Liver (tissue), 3 donors: Measurements from ENCODE around the gene CHST13.

Experiments used
- ATF3 ChIP-seq: IDR thresholded peaks from 2 replicates; pipeline ENCODE4 v1.6.1; 2016; ENCODE audit warnings: antibody characterized with exemption
- CTCF ChIP-seq: fragments of 150-350 bp; IDR thresholded peaks from 2 replicates; pipeline ENCODE4 v1.5.1; 2017; ENCODE audit warnings: improper control_type of control experiment, low read depth, low read length; ENCODE audit not compliant: missing input control
- FOXA1 ChIP-seq: IDR thresholded peaks from 2 replicates; pipeline ENCODE4 v1.6.1; 2016; ENCODE audit warnings: antibody characterized with exemption
- GABPA ChIP-seq, 2 donors: IDR thresholded peaks in 1 of 2; conservative IDR thresholded peaks in 1 of 2; 2 replicates each; pipeline ENCODE4 v1.6.1; 2016; ENCODE audit warnings: antibody characterized with exemption in 2 of 2, mild to moderate bottlenecking in 1 of 2, moderate library complexity in 1 of 2
- JUND ChIP-seq, 2 donors: IDR thresholded peaks; 2 replicates each; pipeline ENCODE4 v1.6.1; 2016; ENCODE audit warnings: antibody characterized with exemption in 2 of 2
- MAX ChIP-seq: IDR thresholded peaks from 2 replicates; pipeline ENCODE4 v1.6.1; 2016; ENCODE audit warnings: antibody characterized with exemption
- NR2F2 ChIP-seq: IDR thresholded peaks from 2 replicates; pipeline ENCODE4 v1.6.1; 2016; ENCODE audit warnings: antibody characterized with exemption
- RAD21 ChIP-seq, 2 donors: IDR thresholded peaks; 2 replicates each; pipeline ENCODE4 v1.6.1; 2016; ENCODE audit warnings: antibody characterized with exemption in 2 of 2, mild to moderate bottlenecking in 2 of 2
- REST ChIP-seq: IDR thresholded peaks from 2 replicates; pipeline ENCODE4 v1.6.1; 2016; ENCODE audit warnings: antibody characterized with exemption, mild to moderate bottlenecking
- RXRA ChIP-seq, 2 donors: IDR thresholded peaks; 2 replicates each; pipeline ENCODE4 v1.6.1; 2017 to 2018; ENCODE audit warnings: antibody characterized with exemption in 2 of 2, mild to moderate bottlenecking in 1 of 2
- SP1 ChIP-seq: IDR thresholded peaks from 2 replicates; pipeline ENCODE4 v1.6.1; 2018; ENCODE audit warnings: antibody characterized with exemption, mild to moderate bottlenecking
- TAF1 ChIP-seq: conservative IDR thresholded peaks from 2 replicates; pipeline ENCODE4 v1.6.1; 2016; ENCODE audit warnings: antibody characterized with exemption, mild to moderate bottlenecking
- YY1 ChIP-seq: IDR thresholded peaks from 2 replicates; pipeline ENCODE4 v1.6.1; 2016; ENCODE audit warnings: antibody characterized with exemption, mild to moderate bottlenecking
- ZBTB33 ChIP-seq: IDR thresholded peaks from 2 replicates; pipeline ENCODE4 v1.6.1; 2016; ENCODE audit warnings: antibody characterized with exemption
- donor health status: healthy.
- donor health status: healthy.

GRCh38 chr3:126507886-126508285 is 16.1 kb upstream of the CHST13 start:
- no peak for TF ChIP-seq CTCF
- no peak for TF ChIP-seq REST
- TF ChIP-seq YY1 = no peak
- no peak for TF ChIP-seq MAX
- TF ChIP-seq JUND (IDR thresholded peaks at IDR 0.05) = no peak
- TF ChIP-seq RAD21 (IDR thresholded peaks at IDR 0.05) = no peak
- TF ChIP-seq NR2F2 = no peak
- no peak for TF ChIP-seq GABPA (IDR thresholded peaks at IDR 0.05 in 1 of 2, conservative IDR thresholded peaks at IDR 0.05 in 1 of 2)
- TF ChIP-seq FOXA1 = no peak
- no peak for TF ChIP-seq ATF3
- no peak for TF ChIP-seq TAF1
- no peak for TF ChIP-seq RXRA (IDR thresholded peaks at IDR 0.05)
- no peak for TF ChIP-seq SP1
- TF ChIP-seq ZBTB33 = no peak
